ENCODE measurements around the gene DSPP.

DNA sequence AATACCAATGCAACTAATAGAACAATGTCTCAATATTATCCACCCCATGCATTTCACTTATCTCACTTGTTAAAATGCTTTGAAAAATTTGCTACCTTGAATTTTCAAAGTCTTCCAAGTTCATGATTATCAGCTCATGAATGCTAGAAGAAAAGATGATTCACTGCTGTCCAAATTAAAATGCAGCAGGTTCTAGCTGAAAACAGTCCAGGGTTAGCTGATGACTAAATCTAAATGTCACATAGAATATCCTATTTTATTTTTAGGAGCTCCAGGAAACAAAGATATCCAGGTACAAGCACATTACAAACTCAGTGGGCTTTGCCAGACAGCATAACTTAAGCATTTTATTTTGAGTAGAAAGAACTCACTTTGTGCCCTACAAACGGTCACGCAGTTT, 41.1 kb upstream of the DSPP start:
- TF ChIP-seq, protein P1, sequence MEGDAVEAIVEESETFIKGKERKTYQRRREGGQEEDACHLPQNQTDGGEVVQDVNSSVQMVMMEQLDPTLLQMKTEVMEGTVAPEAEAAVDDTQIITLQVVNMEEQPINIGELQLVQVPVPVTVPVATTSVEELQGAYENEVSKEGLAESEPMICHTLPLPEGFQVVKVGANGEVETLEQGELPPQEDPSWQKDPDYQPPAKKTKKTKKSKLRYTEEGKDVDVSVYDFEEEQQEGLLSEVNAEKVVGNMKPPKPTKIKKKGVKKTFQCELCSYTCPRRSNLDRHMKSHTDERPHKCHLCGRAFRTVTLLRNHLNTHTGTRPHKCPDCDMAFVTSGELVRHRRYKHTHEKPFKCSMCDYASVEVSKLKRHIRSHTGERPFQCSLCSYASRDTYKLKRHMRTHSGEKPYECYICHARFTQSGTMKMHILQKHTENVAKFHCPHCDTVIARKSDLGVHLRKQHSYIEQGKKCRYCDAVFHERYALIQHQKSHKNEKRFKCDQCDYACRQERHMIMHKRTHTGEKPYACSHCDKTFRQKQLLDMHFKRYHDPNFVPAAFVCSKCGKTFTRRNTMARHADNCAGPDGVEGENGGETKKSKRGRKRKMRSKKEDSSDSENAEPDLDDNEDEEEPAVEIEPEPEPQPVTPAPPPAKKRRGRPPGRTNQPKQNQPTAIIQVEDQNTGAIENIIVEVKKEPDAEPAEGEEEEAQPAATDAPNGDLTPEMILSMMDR (conservative IDR thresholded peaks at IDR 0.05 in 1 of 2, IDR thresholded peaks at IDR 0.05 in 1 of 2; ENCODE audit: extremely low read depth in 1 of 2, insufficient read depth in 1 of 2, low read depth in 1 of 2, low read length in 2 of 2): no peak
- TF ChIP-seq EZH2 (IDR thresholded peaks at IDR 0.05; ENCODE audit: borderline replicate concordance, low read length): no peak
